Activated CD8-positive, alpha-beta T cell treated with anti-CD3 and anti-CD28 coated beads for 36 hours (primary cell): ENCODE results near the gene TEX51. TPM values are rescaled to one million over a fixed set of nuclear protein-coding genes. Genes with fewer than 3 reads are reported as not detected.

Source experiments
- ATAC-seq: fragments of 200-7000 bp; cut with Tn5 transposase; one replicate; pipeline ENCODE4 v1.10.0; 2021; ENCODE audit warnings: mild to moderate bottlenecking, moderate library complexity
- CTCF ChIA-PET: fragments of 350-600 bp; sonication (Branson Sonifier 250); formaldehyde crosslinking; loops from one replicate; lab custom pipeline; 2021; ENCODE audit warnings: antibody characterized with exemption; lab: Charles Lee
- POLR2A ChIA-PET: fragments of 350-600 bp; sonication (Branson Sonifier 250); formaldehyde crosslinking; loops from one replicate; lab custom pipeline; 2021; ENCODE audit warnings: antibody characterized with exemption; lab: Charles Lee
- DNase-seq: peaks from one replicate; pipeline ENCODE4 v3.0.0-alpha.2; 2020
- H3K27ac Mint-ChIP-seq: one replicate; pipeline ENCODE4 v1.8.0; 2021; ENCODE audit warnings: mild to moderate bottlenecking, mixed read lengths
- H3K27me3 Mint-ChIP-seq: one replicate; pipeline ENCODE4 v1.8.0; 2021; ENCODE audit warnings: mixed read lengths
- H3K36me3 Mint-ChIP-seq: one replicate; pipeline ENCODE4 v1.8.0; 2021; ENCODE audit warnings: low read depth, mixed read lengths
- H3K4me1 Mint-ChIP-seq: one replicate; pipeline ENCODE4 v1.8.0; 2021; ENCODE audit warnings: low read depth, mixed read lengths
- H3K4me3 Mint-ChIP-seq: one replicate; pipeline ENCODE4 v1.8.0; 2021; ENCODE audit warnings: mild to moderate bottlenecking, moderate library complexity, mixed read lengths
- H3K9me3 Mint-ChIP-seq: one replicate; pipeline ENCODE4 v1.8.0; 2021; ENCODE audit warnings: mixed read lengths
- intact Hi-C: fragments of 100-400 bp; cut with micrococcal nuclease; formaldehyde crosslinking; loops from one replicate; pipeline ENCODE4 v1.10.0; 2022
- total RNA-seq, 2 experiments: library from RNA; stranded (reverse); gene quantifications; one replicate each; pipeline ENCODE4 v1.2.3, GENCODE V29; 2021
- TF ChIP-seq, protein P1 (sequence below): fragments of 200-600 bp; IDR thresholded peaks from one replicate; pipeline ENCODE4 v1.8.0; 2022; ENCODE audit warnings: antibody characterized with exemption, mild to moderate bottlenecking

The TEX51 gene
- total RNA-seq, 2 experiments from 2014 or later = not detected

DNA sequence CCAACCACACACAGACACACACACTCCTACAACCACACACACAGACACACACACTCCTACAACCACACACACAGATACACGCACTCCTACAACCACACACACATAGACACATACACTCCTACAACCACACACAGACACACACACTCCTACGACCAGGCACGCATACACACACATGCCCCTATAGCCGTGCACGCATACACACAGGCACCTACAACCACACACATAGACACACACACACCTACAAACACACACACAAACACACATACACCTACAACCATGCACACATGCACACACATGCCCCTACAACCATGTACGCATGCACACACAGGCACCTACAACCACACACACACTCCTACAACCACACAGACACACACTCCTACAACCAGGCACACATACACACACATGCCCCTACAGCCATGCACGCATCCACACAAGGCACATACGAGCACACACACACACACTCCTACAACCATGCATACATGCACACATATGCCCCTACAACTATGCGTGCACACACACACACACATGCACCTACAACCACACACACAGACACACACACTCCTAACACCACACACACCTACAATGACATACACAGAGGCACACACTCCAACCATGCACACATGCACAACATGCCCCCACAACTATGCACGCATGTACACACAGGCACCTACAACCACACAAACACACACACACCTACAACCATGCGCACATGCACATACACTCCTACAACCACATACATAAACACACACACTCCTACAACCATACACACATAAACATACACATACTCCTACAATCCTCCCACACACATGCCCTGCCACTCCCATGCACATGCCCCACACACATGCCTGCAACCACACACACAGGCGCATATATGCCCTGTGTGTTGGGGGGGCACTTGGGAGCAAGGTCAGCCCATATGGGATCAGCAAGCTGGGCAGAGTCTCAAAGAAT is 19.1 kb upstream of the TEX51 start:
- Mint-ChIP-seq H3K9me3 (peaks cover 14% of the 10 kb centered on the region), H3K4me1 (no peaks in the 10 kb centered on the region), H3K36me3 (no peaks in the 10 kb centered on the region), H3K4me3 (no peak overlapping the region), H3K27me3 (no peaks in the 10 kb centered on the region), H3K27ac (no peak overlapping the region)
- CTCF ChIA-PET = no interaction called here
- no peak for DNase-seq
- intact Hi-C loops = no loop called here
- POLR2A ChIA-PET = no interaction called here
- no peak for ATAC-seq
- TF ChIP-seq, protein P1, sequence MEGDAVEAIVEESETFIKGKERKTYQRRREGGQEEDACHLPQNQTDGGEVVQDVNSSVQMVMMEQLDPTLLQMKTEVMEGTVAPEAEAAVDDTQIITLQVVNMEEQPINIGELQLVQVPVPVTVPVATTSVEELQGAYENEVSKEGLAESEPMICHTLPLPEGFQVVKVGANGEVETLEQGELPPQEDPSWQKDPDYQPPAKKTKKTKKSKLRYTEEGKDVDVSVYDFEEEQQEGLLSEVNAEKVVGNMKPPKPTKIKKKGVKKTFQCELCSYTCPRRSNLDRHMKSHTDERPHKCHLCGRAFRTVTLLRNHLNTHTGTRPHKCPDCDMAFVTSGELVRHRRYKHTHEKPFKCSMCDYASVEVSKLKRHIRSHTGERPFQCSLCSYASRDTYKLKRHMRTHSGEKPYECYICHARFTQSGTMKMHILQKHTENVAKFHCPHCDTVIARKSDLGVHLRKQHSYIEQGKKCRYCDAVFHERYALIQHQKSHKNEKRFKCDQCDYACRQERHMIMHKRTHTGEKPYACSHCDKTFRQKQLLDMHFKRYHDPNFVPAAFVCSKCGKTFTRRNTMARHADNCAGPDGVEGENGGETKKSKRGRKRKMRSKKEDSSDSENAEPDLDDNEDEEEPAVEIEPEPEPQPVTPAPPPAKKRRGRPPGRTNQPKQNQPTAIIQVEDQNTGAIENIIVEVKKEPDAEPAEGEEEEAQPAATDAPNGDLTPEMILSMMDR = no peak

GRCh38 chr2:126880324-126880723 is 18.4 kb upstream of the TEX51 start:
- H3K9me3 Mint-ChIP-seq = peaks cover 8% of the 10 kb centered on the region
- TF ChIP-seq, protein P1 = no peak
- no peaks in the 10 kb centered on the region for H3K4me1 Mint-ChIP-seq
- H3K4me3 Mint-ChIP-seq = no peak overlapping the region
- no peaks in the 10 kb centered on the region for H3K27me3 Mint-ChIP-seq
- ChIA-PET CTCF (no interaction called here), POLR2A (no interaction called here)
- intact Hi-C loops = no loop called here
- ATAC-seq (no peak), DNase-seq (no peak)
- H3K36me3 Mint-ChIP-seq = no peaks in the 10 kb centered on the region
- H3K27ac Mint-ChIP-seq = no peak overlapping the region

GRCh38 chr2:126880817-126881216 is 17.9 kb upstream of the TEX51 start:
- ChIA-PET CTCF (interaction anchor here (0.6 kb wide), 1 partner anchor 42 kb away, joined by 3 read pairs; no protein-coding TSS in a partner anchor), POLR2A (no interaction called here)
- Mint-ChIP-seq H3K27ac (no peak overlapping the region), H3K9me3 (peaks cover 3% of the 10 kb centered on the region), H3K4me3 (no peak overlapping the region), H3K27me3 (no peaks in the 10 kb centered on the region), H3K36me3 (no peaks in the 10 kb centered on the region), H3K4me1 (no peaks in the 10 kb centered on the region)
- TF ChIP-seq, protein P1 = no peak
- DNase-seq = no peak
- no peak for ATAC-seq
- intact Hi-C loops = no loop called here

DNA sequence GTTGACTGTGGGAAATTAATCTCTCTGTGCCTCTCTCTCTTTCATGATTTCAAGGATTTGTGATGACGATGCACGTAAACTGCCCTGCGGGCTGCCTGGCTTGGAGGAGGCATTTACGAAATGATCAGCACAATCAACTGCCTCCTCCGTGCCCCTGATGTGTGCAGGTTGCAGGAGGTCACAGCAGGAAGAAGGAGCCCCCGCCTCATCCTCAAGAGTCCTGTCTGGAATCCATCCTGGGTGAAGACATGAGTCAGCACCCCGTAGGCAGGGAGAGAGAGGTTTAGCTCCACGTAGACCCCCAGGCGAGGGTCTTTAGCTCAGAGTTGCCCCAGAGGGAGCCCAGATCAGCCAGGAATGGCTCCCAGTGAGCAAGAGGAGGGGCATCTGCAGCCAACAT is 17.1 kb upstream of the TEX51 start:
- no peak for ATAC-seq
- ChIA-PET POLR2A (no interaction called here), CTCF (no interaction called here)

DNA sequence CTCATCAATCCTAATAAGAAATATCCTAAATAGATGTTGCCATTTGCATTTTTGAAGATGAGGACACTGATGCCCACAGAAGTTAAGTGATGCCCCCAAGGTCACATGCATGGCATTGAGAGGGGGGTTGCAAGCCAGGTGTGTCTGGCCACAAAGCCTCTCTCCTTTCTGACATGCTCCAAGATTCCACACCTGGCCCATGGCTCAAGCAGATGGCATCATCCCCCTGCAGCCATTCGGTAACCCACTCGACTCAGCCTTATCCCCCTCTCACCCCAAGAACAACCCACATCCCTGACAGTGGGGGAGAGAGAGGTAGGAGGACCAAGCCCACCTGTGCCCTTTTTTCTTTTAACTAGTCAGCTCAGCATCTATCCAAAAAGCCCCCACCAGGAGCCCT is 16.5 kb upstream of the TEX51 start:
- CTCF ChIA-PET = no interaction called here
- POLR2A ChIA-PET = no interaction called here
- Mint-ChIP-seq H3K27ac (no peak overlapping the region), H3K4me3 (no peak overlapping the region), H3K36me3 (no peaks in the 10 kb centered on the region), H3K9me3 (no peaks in the 10 kb centered on the region), H3K27me3 (peaks cover 7% of the 10 kb centered on the region), H3K4me1 (no peaks in the 10 kb centered on the region)
- intact Hi-C loops = no loop called here
- DNase-seq (no peak), ATAC-seq (no peak)
- TF ChIP-seq, protein P1 = no peak

More for the DNA sequence above, 17.1 kb upstream of the TEX51 start:
- intact Hi-C loops = no loop called here
- no peak for DNase-seq
- TF ChIP-seq, protein P1 = no peak
- H3K4me3 Mint-ChIP-seq = no peak overlapping the region
- no peak overlapping the region for H3K27ac Mint-ChIP-seq
- peaks cover under 1% of the 10 kb centered on the region for H3K9me3 Mint-ChIP-seq
- H3K36me3 Mint-ChIP-seq = no peaks in the 10 kb centered on the region
- H3K4me1 Mint-ChIP-seq = no peaks in the 10 kb centered on the region
- peaks cover 1% of the 10 kb centered on the region for H3K27me3 Mint-ChIP-seq
